Stimulated activated CD4-positive, alpha-beta T cell treated with anti-CD3 and anti-CD28 coated beads, Interleukin-4, amount 100 ng/mL, for 48 hours (primary cell): ENCODE results near the gene MAP2K4.

Experiments
- DNase-seq, 2 donors: peaks; one replicate each; pipeline ENCODE4 v3.0.0-alpha.2; 2020; ENCODE audit warnings: low read depth in 2 of 2

The MAP2K4 gene

DNA sequence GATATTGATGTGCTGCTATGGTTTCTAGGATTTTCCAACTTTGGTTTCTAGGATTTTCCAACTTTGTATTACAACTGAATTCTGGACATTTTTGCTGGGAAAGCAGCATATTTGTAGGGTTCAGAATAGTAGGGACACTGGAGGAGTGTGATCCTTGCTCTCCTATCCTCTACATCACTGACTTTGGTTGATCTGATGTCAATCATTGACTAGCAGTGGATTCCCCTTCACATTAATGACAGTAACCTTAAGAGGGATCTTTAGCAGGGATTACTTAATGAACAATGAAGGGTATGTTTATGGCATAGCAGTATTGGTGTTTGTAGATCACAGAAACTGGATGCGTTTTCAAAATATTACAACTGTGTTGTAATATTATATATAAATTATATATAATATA lies 67.4 kb downstream of the MAP2K4 start:
- DNase-seq: no peak

- DNase-seq: no peak
These were observed 69.2 kb downstream of the MAP2K4 start for GRCh38 chr17:12089809-12090384.

- no peak for DNase-seq
These were observed 73.7 kb downstream of the MAP2K4 start for GRCh38 chr17:12094336-12094735.

DNA sequence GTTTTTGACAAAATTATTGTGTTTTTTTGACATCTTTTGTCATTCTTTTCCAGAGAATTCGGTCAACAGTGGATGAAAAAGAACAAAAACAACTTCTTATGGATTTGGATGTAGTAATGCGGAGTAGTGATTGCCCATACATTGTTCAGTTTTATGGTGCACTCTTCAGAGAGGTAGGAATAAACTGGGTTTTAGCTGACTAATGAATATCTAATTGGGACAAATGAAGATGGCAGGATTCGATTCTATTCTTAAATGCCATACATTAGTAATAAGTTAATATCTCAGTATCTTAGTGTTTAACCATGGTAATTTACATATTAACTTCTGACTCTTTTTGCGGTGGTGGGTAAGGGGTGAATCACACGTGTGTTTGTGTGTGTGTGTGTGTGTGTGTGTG lies 74.8 kb downstream of the MAP2K4 start:
- no peak for DNase-seq

GRCh38 chr17:12097326-12097725 lies 76.6 kb downstream of the MAP2K4 start:
- DNase-seq: no peak

DNA sequence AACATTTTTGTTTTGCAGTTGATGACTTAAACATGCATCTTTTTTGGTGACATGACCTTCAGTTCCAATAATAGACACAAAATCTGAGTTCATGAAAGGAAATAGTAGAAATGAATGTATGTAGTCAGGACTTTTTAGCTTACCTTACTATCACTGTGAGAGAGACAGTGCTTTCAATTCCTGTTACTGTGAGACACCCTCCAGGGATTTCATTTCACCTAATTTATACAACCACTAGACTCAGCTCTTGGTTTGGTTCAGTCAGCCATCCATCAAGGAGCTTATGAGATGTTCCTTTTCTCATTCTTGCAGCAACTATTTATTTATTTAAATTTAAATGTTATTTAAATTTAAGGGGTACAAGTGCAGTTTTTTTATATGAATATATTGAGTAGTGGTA lies 77.9 kb downstream of the MAP2K4 start:
- DNase-seq: no peak

- DNase-seq: no peak
These were observed 78.7 kb downstream of the MAP2K4 start for GRCh38 chr17:12099412-12099811.

- no peak for DNase-seq
These were observed 84.2 kb downstream of the MAP2K4 start for GRCh38 chr17:12104831-12105230.

DNA sequence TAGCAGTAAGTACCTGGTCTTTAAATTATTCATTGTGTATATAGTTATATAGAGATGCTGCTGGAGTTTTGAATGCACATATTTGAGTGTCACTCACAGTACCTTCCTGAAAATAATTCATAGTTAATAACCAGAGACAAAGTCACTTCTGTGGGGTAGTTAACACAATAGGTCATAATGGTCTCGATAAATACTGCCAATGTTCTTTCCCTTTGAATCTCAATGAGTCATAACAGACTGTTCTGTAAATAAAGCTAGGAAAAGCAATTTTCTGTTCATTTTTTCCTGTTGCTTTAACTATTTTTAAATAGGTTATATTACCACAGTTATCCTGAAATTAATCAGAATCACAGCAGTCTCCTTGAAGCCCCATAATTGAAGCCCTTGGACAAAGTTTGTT lies 87.2 kb downstream of the MAP2K4 start:
- no peak for DNase-seq

DNA sequence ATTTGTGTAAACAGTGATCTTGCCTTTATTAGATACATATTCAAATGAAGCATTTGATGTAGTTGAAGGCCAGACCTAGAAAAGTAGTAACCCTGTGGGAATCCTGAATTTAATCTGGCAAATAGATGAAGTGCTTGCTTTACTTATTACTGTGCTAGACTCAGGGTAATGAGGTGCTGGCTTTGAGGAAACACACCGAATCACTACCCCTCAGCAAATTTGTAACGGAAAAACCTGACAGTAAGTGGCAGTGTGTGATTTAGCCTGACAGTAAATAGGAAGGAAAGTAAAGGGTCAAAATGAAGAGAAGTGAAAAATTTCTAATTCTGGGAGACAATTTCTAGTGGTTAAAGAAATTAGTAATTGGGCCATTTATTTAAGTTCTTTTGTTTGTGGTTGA lies 90.2 kb downstream of the MAP2K4 start:
- DNase-seq: no peak

- no peak for DNase-seq
These were observed 92.5 kb downstream of the MAP2K4 start for GRCh38 chr17:12113156-12113555.

- DNase-seq: no peak
These were observed 94.2 kb downstream of the MAP2K4 start for GRCh38 chr17:12114686-12115418.

- no peak for DNase-seq
These were observed 95.5 kb downstream of the MAP2K4 start for GRCh38 chr17:12116143-12116542.

GRCh38 chr17:12118617-12119016 lies 97.9 kb downstream of the MAP2K4 start:
- DNase-seq: no peak

DNA sequence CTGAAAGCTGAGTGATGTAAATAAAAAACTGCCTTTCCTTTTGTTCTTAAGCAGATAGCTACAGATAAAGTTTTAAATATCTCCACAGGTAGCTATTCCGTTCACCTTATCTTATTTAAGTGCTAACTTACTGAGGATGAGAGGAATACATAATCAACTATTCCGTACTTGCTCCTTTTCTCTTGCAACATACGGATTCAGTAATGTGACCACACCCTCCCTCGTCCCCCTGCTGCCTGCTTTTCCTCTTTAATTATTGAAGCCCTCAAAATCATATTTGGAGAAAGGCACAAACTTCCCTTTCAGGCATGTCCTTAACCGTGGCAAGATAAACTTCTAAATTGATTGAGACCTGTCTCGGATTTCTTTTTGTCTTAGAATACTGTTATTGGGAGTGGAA lies 101.4 kb downstream of the MAP2K4 start:
- DNase-seq: no peak

- no peak for DNase-seq
These were observed 106.5 kb downstream of the MAP2K4 start for GRCh38 chr17:12127177-12127576.

DNA sequence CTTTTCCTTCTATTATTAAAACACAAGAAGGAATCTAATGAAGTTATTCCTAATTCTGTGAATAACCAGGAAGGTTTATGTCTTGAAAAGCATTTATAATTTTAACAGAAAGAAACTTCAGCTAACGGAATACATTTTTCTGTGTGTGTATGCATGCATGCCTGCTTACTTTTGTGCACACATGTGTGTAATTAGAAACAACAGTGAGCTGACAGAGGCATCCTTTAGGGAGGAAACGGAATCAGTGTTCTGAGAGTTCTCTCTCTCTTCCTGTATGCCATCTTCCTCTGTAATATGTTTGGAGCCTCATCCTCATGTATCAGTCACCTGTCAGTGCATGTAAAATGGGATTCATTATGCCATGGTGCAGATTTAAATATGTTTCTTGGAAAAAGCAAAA lies 107.0 kb downstream of the MAP2K4 start:
- no peak for DNase-seq

DNA sequence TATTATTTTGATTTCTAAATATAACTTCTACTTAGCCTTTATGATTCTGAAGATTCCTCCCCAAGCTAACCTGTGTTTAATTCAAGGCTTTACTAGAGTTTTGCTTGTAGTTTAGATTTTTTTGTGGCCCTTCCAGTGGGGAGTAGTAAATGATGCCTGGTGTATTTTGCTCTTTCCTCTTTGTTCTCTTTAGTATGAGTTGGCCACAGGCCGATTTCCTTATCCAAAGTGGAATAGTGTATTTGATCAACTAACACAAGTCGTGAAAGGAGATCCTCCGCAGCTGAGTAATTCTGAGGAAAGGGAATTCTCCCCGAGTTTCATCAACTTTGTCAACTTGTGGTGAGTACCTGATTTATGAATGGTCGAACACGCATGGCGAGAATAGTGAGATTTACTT lies 108.3 kb downstream of the MAP2K4 start:
- DNase-seq: no peak

DNA sequence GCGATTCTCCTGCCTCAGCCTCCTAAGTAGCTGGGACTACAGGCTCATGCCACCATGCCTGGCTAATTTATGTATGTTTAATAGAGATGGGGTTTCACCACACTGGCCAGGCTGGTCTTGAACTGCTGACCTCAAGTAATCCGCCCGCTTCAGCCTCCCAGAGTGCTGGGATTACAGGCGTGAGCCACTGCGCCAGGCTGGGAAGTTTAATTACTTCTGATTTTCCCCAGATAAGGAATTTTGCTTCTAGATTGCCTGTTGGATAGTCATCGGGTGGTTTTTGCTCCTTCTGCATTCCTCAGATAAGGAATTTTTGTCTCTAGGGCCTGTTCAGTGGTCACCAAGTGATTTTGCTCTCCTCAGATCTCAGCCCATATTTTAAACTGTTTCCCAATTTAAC lies 112.5 kb downstream of the MAP2K4 start:
- no peak for DNase-seq

GRCh38 chr17:12134101-12134500 lies 113.4 kb downstream of the MAP2K4 start:
- no peak for DNase-seq

GRCh38 chr17:12134587-12134986 lies 113.9 kb downstream of the MAP2K4 start:
- no peak for DNase-seq

DNA sequence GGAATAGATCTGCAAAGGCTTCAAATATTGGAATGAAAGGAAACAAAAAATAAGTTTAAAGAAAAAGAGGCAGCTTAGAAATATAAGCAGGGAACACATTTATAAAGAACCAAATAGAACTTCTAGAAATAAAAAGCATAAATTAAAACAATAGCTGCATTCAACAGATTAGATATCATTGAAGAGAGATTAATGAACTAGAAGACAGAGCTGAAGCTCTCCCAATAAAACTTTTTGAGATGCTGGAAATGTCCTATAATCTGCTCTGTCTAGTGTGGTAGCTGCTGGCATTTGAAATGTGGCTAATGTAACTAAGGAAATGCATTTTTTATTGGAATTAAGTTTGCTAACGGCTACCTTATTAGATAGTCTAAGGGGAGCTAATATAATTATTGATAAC lies 115.6 kb downstream of the MAP2K4 start:
- no peak for DNase-seq

GRCh38 chr17:12136646-12137045 lies 116.0 kb downstream of the MAP2K4 start:
- DNase-seq: no peak

DNA sequence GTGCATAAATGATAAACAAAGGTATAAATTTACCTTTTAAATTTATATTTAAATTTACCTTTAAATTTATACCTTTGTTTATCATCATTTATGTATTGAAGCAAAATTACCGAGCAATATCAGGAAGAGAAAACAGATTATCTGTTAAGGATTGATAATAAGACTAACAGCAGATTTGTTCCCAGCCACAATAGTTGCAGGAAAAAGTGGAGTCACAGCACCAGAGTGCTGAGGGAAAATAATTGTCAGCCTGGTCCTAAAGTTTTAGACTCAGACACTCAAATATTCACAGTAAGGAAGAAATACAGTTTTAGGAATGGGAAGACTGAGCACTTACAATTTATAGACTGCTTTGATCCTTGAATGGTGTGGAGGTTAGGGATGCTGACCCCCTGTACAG lies 117.2 kb downstream of the MAP2K4 start:
- DNase-seq: no peak
